ENCODE measurements around the gene MON1A.
"Not testable (repeated sequence)": the region's sequence is repeated elsewhere in the genome, so short reads cannot be mapped to it uniquely, and the experiment has no call there.

Gene MON1A

DNA sequence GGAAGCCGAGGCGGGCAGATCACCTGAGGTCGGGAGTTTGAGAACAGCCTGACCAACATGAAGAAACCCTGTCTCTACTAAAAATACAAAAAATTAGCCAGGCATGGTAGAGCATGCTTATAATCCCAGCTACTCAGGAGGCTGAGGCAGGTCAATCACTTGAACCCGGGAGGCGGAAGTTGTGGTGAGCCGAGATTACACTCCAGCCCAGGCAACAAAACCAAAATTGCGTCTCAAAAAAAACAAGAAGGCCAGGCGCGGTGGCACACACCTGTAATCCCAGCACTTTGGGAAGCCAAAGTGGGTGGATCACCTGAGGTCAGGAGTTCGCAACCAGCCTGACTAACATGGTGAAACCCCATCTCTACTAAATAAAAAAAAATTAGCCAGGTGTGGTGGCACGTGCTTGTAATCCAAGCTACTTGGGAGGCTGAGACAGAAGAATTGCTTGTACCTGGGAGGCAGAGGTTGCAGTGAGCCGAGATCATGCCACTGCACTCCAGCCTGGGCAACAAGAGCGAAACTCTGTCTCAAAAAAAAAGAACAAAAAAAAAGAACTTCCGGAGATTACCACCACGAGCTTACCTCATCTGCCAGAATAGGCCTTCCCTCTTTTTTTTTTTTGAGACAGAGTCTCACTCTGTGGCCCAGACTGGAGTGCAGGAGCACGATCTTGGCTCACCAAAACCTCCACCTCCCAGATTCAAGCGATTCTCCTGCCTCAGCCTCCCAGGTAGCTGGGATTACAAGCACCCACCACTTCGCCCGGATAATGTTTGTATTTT, 11.6 kb downstream of the MON1A start:
- DNase-seq (ENCODE audit: low spot score) = not testable (repeated sequence)

GRCh38 chr3:49916686-49917085, 12.9 kb downstream of the MON1A start:
- no peak for DNase-seq (ENCODE audit: low spot score)

DNA sequence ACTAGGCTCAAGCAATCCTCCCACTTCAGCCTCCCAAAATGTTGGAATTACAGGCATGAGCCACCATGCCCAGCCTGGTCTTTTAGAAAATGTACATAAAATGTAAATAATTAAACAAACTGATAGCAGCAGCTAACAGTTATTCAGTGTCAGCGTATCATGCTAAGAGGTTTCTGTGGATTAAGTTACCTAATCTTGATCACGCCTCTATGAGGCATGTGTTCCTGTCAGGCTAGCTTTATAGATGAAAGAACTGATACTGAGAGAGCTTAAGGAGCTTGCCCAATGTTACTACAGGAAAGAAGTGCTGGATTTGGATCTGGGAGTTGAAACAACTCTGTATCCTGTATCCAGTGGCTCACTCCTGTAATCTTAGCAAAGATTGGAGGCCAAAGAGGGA, 14.7 kb downstream of the MON1A start:
- DNase-seq (ENCODE audit: low spot score) = no peak

- DNase-seq (ENCODE audit: low spot score) = no peak
Observed at GRCh38 chr3:49912881-49913281, 16.7 kb downstream of the MON1A start.

DNA sequence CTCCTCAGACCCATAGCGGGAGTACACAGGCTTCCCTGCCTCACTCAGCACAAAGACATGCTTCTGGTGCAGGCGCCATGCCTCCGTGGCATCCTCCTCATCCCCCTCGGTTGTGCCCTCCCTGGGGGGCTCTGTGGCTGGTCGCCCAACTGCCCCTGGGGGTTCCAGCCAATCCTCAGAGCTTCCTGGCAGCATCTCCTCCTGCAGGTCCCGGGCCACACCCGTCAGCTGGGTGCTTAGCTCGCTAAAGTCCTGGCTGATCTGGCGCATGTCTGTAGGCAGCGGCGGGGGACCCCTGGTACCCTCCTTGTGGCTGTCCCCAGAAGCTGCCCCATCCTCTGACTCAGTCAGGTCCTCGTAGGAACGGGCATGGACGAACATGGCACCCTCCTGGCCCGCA, 18.0 kb downstream of the MON1A start:
- no peak for DNase-seq (ENCODE audit: low spot score)

DNA sequence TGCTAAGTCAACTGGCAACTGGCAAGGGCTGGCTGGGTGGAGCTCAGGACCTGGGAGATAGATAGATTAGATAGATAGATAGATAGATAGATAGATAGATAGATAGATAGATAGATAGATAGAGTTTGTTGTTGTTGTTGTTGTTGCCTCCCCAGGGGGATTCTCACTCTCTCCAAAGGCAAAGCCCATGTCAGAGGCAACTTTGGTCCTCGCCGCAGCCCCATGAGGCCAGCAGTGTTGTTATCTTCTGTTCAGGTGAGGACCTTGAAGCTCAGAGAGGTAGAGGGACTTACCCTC, 18.5 kb downstream of the MON1A start:
- DNase-seq (ENCODE audit: low spot score) = no peak

DNA sequence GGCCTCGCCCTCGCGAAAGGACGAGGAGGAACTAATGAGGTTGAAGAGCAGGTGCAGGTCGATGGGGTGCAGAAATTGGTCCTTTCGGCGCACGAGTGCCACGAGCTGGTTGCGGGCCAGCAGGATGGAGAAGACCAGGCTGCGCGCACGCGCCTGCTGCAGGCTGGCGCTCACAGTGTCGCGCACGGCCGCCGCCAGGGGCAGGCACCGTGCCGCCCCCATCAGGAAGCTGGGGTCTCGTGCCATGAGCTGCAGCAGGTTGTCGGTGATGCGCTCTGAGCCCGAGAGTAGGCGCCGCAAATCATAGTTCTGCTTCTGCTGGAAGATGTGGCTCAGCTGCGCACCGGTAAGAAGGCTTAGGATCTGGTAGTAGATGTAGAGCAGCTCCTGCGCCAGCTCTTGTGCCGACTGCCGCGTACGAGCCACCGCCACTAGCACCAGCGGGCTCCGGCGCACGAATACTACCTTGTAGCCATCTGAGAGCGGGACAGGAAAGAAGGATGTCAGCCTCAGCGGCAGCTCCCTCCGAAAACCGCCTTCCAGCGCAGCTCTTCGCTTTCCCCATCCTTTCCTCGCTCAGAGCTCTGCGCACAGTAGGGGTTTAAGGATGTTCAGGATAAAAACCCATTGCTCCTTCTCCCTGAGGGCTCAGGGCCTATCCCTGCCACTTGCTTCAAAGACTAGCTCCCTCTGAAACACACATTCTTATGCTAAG, 19.0 kb downstream of the MON1A start:
- peak; percentile 77 for DNase-seq (ENCODE audit: low spot score)

- peak; percentile 34 for DNase-seq (ENCODE audit: low spot score)
Observed at GRCh38 chr3:49908373-49909199, 21.0 kb downstream of the MON1A start.

DNA sequence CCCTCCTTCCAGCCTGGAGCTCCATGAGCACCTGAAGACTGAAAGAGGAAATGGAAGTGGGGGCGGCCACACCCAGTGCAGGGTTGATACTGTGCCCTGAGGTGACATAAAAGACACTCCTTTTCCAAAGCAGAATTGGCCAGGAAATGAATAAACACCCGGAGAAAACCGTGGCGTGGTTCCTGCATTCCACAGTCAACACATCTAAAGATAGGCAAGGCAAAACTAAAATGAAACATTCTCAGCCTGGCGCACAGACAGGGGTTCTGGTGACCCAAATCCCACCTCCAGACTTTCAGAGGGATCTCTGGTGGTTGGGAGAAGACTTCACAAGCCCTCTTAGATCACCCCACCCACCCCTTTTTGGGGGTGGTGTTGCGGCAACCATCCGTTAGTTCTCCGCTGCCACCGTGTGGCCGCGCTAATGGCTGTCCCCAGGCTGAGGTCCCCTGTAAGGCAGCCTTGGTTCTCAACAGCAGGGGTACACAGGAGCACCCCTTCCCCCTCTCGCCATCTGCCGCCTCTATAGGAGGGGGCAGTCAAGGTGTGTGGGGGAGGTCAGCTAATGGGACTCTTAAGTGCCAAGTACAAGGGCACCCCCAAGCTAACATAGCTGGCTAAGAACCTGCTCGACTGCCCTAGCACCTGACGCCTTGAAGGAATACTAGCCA, 23.4 kb downstream of the MON1A start:
- DNase-seq (ENCODE audit: low spot score) = peak; percentile 67

GRCh38 chr3:49904448-49904847, 25.2 kb downstream of the MON1A start:
- not testable (repeated sequence) for DNase-seq (ENCODE audit: low spot score)

- DNase-seq (ENCODE audit: low spot score) = peak; percentile 80
Observed at GRCh38 chr3:49903451-49904424, 25.9 kb downstream of the MON1A start, which contains the start of gene MST1R. MST1R (minus strand) TSS chr3:49903873; CDS start chr3:49903609, 264 bp downstream.

- DNase-seq (ENCODE audit: low spot score) = no peak
Observed at GRCh38 chr3:49902511-49903345, 26.9 kb downstream of the MON1A start.

- DNase-seq (ENCODE audit: low spot score) = no peak
Observed at GRCh38 chr3:49901366-49902339, 28.0 kb downstream of the MON1A start.

- DNase-seq (ENCODE audit: low spot score) = no peak
Observed at GRCh38 chr3:49900491-49901153, 29.0 kb downstream of the MON1A start.

DNA sequence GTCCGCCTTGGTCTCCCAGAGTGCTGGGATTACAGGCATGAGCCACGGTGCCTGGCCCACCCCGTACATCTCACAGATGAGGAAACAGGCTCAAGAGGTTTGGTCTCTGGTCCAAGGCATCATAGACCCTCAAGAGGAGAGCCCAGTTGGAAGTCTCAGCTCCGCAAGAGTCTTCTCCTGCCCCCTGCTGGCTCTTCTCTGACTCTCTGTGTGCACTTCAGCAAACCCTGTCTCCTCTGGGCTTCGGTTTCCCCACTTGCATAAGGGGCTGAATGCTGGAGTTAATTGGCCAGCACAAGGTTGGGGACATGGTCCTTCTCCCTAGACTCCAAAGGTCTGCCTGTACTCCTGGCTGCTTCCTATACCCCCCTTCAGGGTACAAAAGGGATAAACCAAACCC, 29.8 kb downstream of the MON1A start:
- no peak for DNase-seq (ENCODE audit: low spot score)

DNA sequence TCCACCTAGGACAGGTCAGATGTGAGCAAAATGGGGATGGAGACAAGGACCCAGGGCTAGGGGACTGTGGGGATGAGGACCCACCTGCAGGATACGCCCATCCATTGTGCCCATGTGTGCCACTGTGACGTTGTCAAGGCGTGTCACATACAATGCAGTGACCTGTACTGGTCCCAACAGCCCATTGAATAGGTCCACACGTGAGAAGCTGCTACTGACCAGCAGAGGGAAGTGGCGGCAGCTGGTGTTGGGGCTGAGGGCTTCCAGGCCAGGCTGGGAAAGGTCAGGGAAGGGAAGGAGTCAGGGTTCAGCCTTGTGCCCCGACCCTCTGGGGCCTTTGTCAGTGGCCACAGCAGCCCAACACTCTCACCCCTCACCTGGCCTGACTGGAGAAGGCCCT, 30.6 kb downstream of the MON1A start:
- no peak for DNase-seq (ENCODE audit: low spot score)

- DNase-seq (ENCODE audit: low spot score) = no peak
Observed at GRCh38 chr3:49896345-49896744, 33.3 kb downstream of the MON1A start.

DNA sequence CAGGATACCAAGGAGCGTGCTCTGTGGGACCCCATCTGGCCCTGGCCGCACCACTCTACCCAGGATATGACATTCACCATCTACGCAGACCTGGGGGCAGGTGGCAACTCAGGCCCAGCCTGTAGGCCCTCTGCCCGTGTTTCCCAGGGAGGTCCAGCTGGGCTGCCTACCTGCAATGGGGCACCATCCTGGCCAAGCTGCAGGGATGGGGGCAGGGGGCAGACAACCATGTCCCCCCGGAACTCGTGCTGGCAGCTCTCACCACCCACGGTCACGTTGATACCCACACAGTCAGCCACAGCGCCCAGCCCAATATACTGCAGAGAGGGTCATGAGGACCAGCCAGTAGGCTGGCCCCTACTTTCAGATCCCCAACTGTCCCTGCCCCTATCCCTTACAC, 33.8 kb downstream of the MON1A start:
- no peak for DNase-seq (ENCODE audit: low spot score)
